Panc1 (cell line): ENCODE data around the gene OTOL1. TPM values are rescaled to one million over a fixed set of nuclear protein-coding genes. Genes with fewer than 3 reads are reported as not detected.

Source experiments
- ATAC-seq: fragments of 200-7000 bp; cut with Tn5 transposase; 2 replicates; pipeline ENCODE4 v1.9.1; 2020; ENCODE audit warnings: mild to moderate bottlenecking, moderate library complexity
- BruUV-seq: library from RNA; stranded (reverse); fragments of 400-500 nt; replicated peaks from 2 replicates; lab custom pipeline; 2021; lab: Mats Ljungman, UMichigan
- CTCF ChIA-PET: fragments of 300-600 bp; sonication (Branson Sonifier 250); formaldehyde crosslinking; loops from one replicate; lab custom pipeline; 2022; ENCODE audit warnings: antibody characterized with exemption; lab: Charles Lee
- POLR2A ChIA-PET: fragments of 300-600 bp; sonication (Branson Sonifier 250); formaldehyde crosslinking; loops from one replicate; lab custom pipeline; 2022; ENCODE audit warnings: antibody characterized with exemption; lab: Charles Lee
- DNase-seq: peaks from one replicate; pipeline ENCODE4 v3.0.0-alpha.2; 2010; ENCODE audit warnings: low read depth, low spot score
- H3K27ac ChIP-seq: 2 replicates; pipeline ENCODE4 v1.5.1; 2011; ENCODE audit warnings: mild to moderate bottlenecking, low read length, inconsistent platforms
- H3K27me3 ChIP-seq: fragments of 200-500 bp; sonication (Bioruptor generic); 2 replicates; pipeline ENCODE4 v1.6.0; 2014; ENCODE audit warnings: low read length, inconsistent platforms; ENCODE audit not compliant: control insufficient read depth, insufficient read depth
- H3K36me3 ChIP-seq: fragments of 200-500 bp; sonication (Bioruptor generic); 2 replicates; pipeline ENCODE4 v1.5.1; 2014; ENCODE audit warnings: inconsistent platforms, mild to moderate bottlenecking, low read length, moderate library complexity; ENCODE audit not compliant: control insufficient read depth, insufficient read depth
- H3K4me1 ChIP-seq: 2 replicates; pipeline ENCODE4 v1.5.1; 2011; ENCODE audit warnings: inconsistent platforms, mild to moderate bottlenecking, low read length, moderate library complexity; ENCODE audit not compliant: control insufficient read depth, insufficient read depth
- H3K4me3 ChIP-seq, 2 experiments: 2 replicates each; pipeline ENCODE4 v1.5.1; 2011 to 2012; ENCODE audit warnings: low read depth in 2 of 2, low read length in 2 of 2, mild to moderate bottlenecking in 2 of 2, inconsistent platforms in 1 of 2, moderate library complexity in 1 of 2
- H3K9me3 ChIP-seq: fragments of 200-500 bp; sonication (Bioruptor generic); 2 replicates; pipeline ENCODE4 v1.5.1; 2014; ENCODE audit warnings: low read depth, mild to moderate bottlenecking, inconsistent platforms, low read length, moderate library complexity; ENCODE audit not compliant: control insufficient read depth, insufficient read depth
- CTCF ChIP-seq: fragments of 450-650 bp; IDR thresholded peaks from 2 replicates; pipeline ENCODE4 v1.5.1; 2017; ENCODE audit warnings: mild to moderate bottlenecking
- POLR2AphosphoS5 ChIP-seq: IDR thresholded peaks from 2 replicates; pipeline ENCODE4 v1.6.1; 2012; ENCODE audit warnings: mild to moderate bottlenecking, low read depth, low read length, moderate library complexity
- REST ChIP-seq, 2 experiments: IDR thresholded peaks; 2 replicates each; pipeline ENCODE4 v1.6.1; 2011 to 2012; ENCODE audit warnings: low read depth in 2 of 2, control low read depth in 1 of 2, low read length in 1 of 2, mild to moderate bottlenecking in 1 of 2, moderate library complexity in 1 of 2; ENCODE audit not compliant: insufficient read depth in 1 of 2
- SIN3A ChIP-seq: IDR thresholded peaks from 2 replicates; pipeline ENCODE4 v1.6.1; 2012; ENCODE audit warnings: low read depth, mild to moderate bottlenecking, low read length, moderate library complexity, borderline replicate concordance; ENCODE audit not compliant: insufficient read depth
- TCF7L2 ChIP-seq: IDR thresholded peaks from 2 replicates; pipeline ENCODE4 v1.6.1; 2011; ENCODE audit warnings: mild to moderate bottlenecking, low read depth, low read length, inconsistent platforms
- in situ Hi-C: cut with HindIII; loops from 2 replicates; pipeline ENCODE4 v1.10.0; 2016; ENCODE audit warnings: low sequenced_read_pairs, low pct_unique_long_range_greater_than_20kb
- intact Hi-C: fragments of 100-400 bp; cut with micrococcal nuclease; formaldehyde crosslinking; loops from one replicate; pipeline ENCODE4 v1.10.0; 2022; ENCODE audit not compliant: unreplicated experiment
- total RNA-seq: library from RNA; stranded (reverse); gene quantifications from one replicate; pipeline ENCODE4 v1.2.1, GENCODE V29; 2021; ENCODE audit not compliant: unreplicated experiment

The OTOL1 gene
- total RNA-seq, 1 experiment from 2014 or later, result not detected

DNA sequence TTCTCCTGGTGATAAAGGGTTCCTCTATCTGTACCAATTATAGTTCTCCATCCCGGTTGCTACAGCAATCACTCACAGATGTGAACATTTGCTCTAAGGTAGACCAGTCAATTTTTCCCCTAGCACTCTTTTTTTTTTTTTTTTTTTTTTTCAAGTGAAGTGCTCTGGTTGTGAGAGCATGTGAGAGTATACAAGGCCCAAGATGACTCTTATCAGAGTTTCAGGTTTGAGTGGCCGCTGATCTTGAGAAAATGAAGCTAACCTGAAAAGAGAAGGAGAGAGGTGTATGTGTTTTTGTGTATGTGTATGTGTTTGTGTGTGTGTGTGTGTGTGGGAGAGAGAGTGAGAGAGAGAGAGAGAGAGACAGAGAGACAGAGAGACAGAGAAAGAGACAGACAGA, 44.4 kb upstream of the OTOL1 start:
- no peaks in the 10 kb centered on the region for H3K4me1 ChIP-seq
- no peaks in the 10 kb centered on the region for H3K36me3 ChIP-seq
- no peaks in the 10 kb centered on the region for H3K27me3 ChIP-seq
- H3K9me3 ChIP-seq, result no peaks in the 10 kb centered on the region
- ATAC-seq, result no peak
- ChIA-PET POLR2A (no interaction called here), CTCF (no interaction called here)
- intact Hi-C loops, result no loop called here
- no peak overlapping the region for H3K4me3 ChIP-seq
- in situ Hi-C loops, result no loop called here
- TF ChIP-seq TCF7L2 (no peak), REST (IDR thresholded peaks at IDR 0.05; ENCODE audit: insufficient read depth in 1 of 2, low read depth in 2 of 2, low read length in 1 of 2) (no peak), POLR2AphosphoS5 (no peak), CTCF (no peak), SIN3A (no peak)
- no TSS peak for BruUV-seq
- no peak overlapping the region for H3K27ac ChIP-seq
- DNase-seq, result no peak

- no peaks in the 10 kb centered on the region for H3K27me3 ChIP-seq
- POLR2A ChIA-PET, result no interaction called here
- in situ Hi-C loops, result no loop called here
- H3K4me3 ChIP-seq, result no peak overlapping the region
- no peak overlapping the region for H3K27ac ChIP-seq
- no peaks in the 10 kb centered on the region for H3K36me3 ChIP-seq
- DNase-seq, result no peak
- CTCF ChIA-PET, result no interaction called here
- no peaks in the 10 kb centered on the region for H3K9me3 ChIP-seq
- no peak for ATAC-seq
- intact Hi-C loops, result no loop called here
- no peaks in the 10 kb centered on the region for H3K4me1 ChIP-seq
- no peak for TF ChIP-seq CTCF
- no peak for TF ChIP-seq POLR2AphosphoS5
- no peak for TF ChIP-seq REST (IDR thresholded peaks at IDR 0.05; ENCODE audit: insufficient read depth in 1 of 2, low read depth in 2 of 2, low read length in 1 of 2)
- TF ChIP-seq TCF7L2, result no peak
- no TSS peak for BruUV-seq
Measured at GRCh38 chr3:161454615-161455014, 42.0 kb upstream of the OTOL1 start.
